ENCODE results near the gene ZNF331.

ZNF331 gene

GRCh38 chr19:53579518-53579917 lies 41.6 kb downstream of the ZNF331 start:
- DNase-seq = no peak

GRCh38 chr19:53580871-53581835 lies 43.2 kb downstream of the ZNF331 start:
- DNase-seq = no peak

GRCh38 chr19:53581871-53582279 lies 43.9 kb downstream of the ZNF331 start:
- DNase-seq = no peak

- DNase-seq = no peak
Observed at GRCh38 chr19:53583181-53583580, 45.2 kb downstream of the ZNF331 start.

GRCh38 chr19:53586277-53586691 lies 48.3 kb downstream of the ZNF331 start:
- no peak for DNase-seq

GRCh38 chr19:53594811-53595509 lies 57.0 kb downstream of the ZNF331 start:
- DNase-seq = no peak

- no peak for DNase-seq
Observed at GRCh38 chr19:53595510-53595867, 57.5 kb downstream of the ZNF331 start.

- DNase-seq = no peak
Observed at GRCh38 chr19:53596056-53596455, 58.1 kb downstream of the ZNF331 start.

GRCh38 chr19:53597023-53597422 lies 59.1 kb downstream of the ZNF331 start:
- DNase-seq = no peak

GRCh38 chr19:53598361-53598760 lies 60.4 kb downstream of the ZNF331 start:
- no peak for DNase-seq

- no peak for DNase-seq
Observed at GRCh38 chr19:53600217-53600616, 62.3 kb downstream of the ZNF331 start.

GRCh38 chr19:53606031-53606430 lies 68.1 kb downstream of the ZNF331 start:
- no peak for DNase-seq

GRCh38 chr19:53608381-53608780 lies 70.4 kb downstream of the ZNF331 start:
- no peak for DNase-seq

- DNase-seq = no peak
Observed at GRCh38 chr19:53612762-53613526, 75.0 kb downstream of the ZNF331 start.

GRCh38 chr19:53621885-53622740 lies 84.2 kb downstream of the ZNF331 start:
- DNase-seq = no peak

GRCh38 chr19:53624771-53625545 lies 87.0 kb downstream of the ZNF331 start:
- no peak for DNase-seq

- DNase-seq = no peak
Observed at GRCh38 chr19:53626486-53626885, 88.5 kb downstream of the ZNF331 start.

GRCh38 chr19:53626976-53627375 lies 89.0 kb downstream of the ZNF331 start:
- no peak for DNase-seq

Data from activated T-cell treated with anti-CD3 and anti-CD28 coated beads, Interleukin-2, amount 50 U/mL, for 48 hours (primary cell).